NCI-H1436 treated with DMSO at 0.1 percent for 48 hours (cell line): ENCODE results near the gene OR2Y1.
"Not testable (repeated sequence)": the region's sequence is repeated elsewhere in the genome, so short reads cannot be mapped to it uniquely, and the experiment has no call there.

Experiments
- DNase-seq: peaks from one replicate; lab custom pipeline; 2025; lab: John Stamatoyannopoulos, UW

The OR2Y1 gene

GRCh38 chr5:180739271-180739670 is 587 bp downstream of the OR2Y1 start:
- no peak for DNase-seq

DNA sequence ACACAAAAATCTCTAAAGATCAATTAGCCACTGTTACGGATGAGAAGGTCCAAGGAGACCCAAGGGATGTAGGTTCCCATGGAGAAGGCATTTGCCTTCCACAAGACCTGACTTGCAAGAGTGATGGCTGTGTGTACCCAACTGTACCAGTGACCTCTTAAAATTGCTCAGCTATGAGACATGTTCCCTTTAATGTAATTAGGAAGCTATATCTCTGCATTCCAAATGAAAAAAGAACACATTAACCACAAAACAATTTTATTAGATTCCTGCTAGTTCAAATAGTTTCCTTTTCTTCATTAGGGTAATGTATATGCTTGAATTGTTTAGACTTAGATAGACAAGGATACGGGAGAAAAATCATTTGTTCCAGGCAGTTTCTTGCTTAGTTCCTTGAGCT is 3.3 kb downstream of the OR2Y1 start:
- no peak for DNase-seq

DNA sequence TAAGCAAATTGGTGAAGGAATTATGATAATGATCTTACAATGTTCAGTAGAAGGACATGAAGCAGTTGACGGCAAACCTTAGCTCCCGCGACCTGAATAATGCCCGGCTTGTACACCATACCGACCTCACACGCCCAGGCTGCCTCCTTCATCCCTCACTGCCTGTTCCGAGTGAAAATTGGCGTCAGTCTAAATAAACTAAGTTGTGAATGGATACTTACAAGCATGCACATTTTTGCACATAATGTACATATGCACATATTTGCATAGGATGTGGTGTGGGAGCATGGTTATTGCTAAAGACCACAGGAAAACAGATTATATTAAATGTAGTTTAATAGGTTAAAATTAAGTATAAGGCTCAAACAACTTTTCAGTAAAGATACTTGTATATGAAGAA is 14.9 kb downstream of the OR2Y1 start:
- no peak for DNase-seq

- DNase-seq, result no peak
These were observed 15.9 kb downstream of the OR2Y1 start for GRCh38 chr5:180723936-180724335.

DNA sequence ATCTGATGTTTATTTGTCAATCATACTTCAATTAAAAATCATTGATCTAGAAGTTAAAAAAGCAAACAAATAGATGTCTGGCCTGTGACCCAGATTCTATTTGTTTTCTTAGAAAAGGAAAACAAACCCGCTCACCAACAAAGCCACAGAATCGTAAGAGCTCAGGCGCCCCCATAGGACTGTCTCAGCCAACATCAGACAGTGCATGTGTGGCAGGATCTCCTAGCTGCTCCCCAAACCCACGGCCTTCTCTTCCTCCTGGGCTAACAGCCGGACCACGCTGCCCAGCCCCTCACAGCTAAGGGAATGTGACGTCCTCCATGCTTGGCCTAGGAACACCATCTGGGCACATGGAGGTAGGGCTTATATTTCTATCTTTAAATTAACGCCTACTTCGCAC is 19.4 kb downstream of the OR2Y1 start:
- no peak for DNase-seq

GRCh38 chr5:180719781-180720180 is 20.1 kb downstream of the OR2Y1 start:
- no peak for DNase-seq

DNA sequence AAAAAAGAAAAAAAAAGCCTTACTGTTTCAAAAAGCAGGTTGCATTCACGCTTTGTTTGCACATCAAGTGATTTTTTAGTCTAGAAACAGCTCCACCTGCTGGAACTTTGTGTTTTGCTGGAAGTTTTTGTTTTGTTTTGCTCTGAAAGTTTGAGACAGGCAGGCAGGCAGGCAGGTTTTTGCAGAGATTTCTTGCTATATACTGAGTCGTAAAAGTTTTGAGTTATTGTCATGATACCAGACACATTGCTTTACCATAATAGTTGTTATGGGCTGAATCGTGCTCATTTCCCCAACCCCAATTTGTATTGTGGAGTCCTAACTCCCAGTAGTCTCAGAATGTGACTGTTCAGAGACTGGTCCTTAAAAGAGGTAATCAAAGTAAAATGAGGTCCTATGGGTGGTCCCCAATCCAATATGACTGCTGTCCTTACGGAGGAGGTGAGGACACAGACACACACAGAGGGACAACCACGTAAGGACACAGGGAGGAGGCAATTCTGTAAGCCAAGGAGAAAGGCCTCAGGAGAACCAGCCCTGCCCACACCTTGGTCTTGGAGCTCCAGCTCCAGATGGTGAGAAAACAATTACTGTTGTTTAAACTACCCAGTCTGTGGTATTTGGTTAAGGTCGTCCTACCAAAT is 20.9 kb downstream of the OR2Y1 start:
- DNase-seq, result no peak

DNA sequence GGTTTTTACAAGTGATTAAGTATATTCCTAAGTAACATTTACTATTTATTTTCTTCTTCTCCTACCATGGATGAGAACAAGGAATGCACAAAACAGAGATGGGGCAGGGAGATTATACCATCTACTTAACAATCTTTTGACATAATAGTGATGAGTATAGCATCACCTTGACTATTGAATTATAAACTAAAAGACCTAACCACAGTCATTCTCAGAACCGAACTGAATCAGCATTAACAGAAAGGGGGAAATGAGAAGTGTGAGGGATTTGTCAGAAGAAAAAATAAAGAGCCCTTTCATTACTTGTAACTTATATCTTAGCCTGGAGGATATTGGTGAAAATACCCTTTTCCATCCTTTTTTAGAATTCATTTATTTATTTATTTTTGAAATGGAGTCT is 21.9 kb downstream of the OR2Y1 start:
- no peak for DNase-seq

DNA sequence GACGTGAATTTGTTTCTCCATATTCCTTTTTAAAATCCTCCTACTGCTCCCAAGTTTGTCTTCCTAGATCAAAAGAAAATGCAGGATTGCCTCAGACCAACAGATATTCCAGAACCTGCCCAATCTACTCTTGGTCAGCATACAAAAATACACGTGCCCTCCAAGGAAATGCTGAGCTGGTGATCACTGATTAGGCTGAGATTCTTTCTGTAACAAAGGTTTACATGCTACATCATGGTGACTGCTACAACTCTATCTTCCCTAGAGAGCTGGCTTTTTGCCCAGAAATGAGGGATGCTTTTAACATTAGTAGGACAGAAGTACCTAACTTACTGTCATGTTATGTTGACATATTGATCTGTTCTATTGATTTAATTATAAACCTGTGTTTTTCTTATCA is 35.5 kb downstream of the OR2Y1 start:
- no peak for DNase-seq

DNA sequence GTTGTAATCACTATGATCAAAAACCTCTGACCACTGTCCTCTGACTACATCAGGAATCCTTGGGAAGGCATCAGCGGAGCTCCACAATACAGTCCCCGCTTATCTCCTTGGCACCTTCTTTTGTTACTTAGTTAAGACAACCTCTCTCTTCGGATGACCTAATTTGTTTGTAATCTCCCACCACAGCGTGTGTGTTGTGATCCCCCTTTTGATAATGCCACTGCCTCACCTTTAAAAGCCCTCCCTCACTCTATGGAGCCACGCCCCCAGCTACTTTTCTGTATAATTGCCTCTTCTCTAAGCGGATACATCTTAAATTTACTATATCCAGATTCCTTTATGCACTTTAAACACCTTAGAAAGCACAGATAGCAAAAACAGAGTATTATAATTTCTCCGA is 35.9 kb downstream of the OR2Y1 start:
- DNase-seq, result no peak

DNA sequence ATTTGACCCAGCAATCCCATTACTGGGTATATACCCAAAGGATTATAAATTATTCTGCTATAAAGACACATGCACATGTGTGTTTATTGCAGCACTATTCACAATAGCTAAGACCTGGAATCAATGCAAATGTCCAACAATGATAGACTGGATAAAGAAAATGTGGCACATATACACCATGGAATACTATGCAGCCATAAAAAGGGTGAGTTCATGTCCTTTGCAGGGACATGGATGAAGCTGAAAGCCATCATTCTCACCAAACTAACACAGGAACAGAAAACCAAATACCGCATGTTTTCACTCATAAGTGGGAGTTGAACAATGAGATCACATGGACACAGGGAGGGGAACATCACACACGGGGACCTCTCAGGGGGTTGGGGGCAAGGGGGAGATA is 36.5 kb downstream of the OR2Y1 start:
- DNase-seq, result not testable (repeated sequence)

GRCh38 chr5:180700440-180700839 is 39.4 kb downstream of the OR2Y1 start:
- DNase-seq, result not testable (repeated sequence)

DNA sequence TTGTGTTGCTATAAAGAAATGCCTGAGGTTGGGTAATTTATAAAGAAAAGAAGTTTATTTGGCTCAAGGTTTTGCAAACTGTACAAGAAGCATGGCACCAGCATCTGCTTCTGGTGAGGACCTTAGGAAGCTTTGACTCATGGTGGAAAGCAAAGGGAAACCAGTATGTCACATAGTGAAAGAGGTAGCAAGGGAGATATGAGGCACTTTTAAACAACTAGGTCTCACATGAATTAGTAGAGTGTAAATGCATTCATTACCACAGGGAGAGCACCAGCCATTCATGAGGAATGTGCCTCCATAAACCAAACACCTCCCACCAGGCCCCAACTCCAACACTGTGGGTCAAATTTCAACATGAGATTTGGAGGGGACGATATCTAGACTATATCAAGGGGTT is 40.8 kb downstream of the OR2Y1 start:
- no peak for DNase-seq

GRCh38 chr5:180696116-180696515 is 43.7 kb downstream of the OR2Y1 start:
- no peak for DNase-seq

DNA sequence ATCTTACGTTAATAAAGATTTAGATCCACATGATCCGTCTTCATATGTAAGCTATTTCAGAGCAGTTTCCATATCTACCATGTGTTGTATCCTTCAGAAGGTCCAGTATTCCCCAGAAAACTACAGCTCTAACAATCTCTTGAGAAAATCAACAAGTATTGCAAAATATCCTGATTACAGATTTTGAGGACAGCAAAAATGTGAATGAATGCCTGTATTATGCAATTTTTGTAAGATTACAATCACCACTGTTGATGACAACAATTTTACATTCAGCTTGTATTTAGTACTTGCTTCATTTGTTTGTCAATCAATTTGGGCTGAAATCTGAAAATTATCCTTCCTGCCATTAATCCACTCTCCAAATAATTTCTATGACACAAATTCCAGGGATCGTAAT is 47.4 kb downstream of the OR2Y1 start:
- DNase-seq, result no peak

- no peak for DNase-seq
These were observed 48.8 kb downstream of the OR2Y1 start for GRCh38 chr5:180691046-180691445.

DNA sequence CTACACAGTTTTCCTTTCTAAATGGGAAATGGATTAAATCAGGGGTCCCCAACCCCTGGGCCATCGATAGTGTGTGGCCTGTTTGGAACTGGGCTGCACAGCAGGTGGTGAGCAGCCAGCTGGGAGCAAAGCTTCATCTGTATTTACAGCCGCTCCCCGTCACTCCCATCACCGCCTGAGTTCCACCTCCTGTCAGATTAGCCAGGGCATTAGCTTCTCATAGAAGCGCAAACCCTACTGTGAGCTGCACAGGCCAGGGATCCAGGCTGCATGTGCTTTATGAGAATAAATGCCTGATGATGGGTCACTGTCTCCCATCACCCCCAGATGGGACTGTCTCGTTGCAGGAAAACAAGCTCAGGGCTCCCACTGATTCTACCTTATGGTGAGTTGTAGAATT is 49.3 kb downstream of the OR2Y1 start:
- DNase-seq, result no peak

- DNase-seq, result no peak
These were observed 50.1 kb downstream of the OR2Y1 start for GRCh38 chr5:180689775-180690174.
